Measurements from ENCODE around the gene IMPA2.
"Not testable (repeated sequence)": the region's sequence is repeated elsewhere in the genome, so short reads cannot be mapped to it uniquely, and the experiment has no call there.

Gene IMPA2

DNA sequence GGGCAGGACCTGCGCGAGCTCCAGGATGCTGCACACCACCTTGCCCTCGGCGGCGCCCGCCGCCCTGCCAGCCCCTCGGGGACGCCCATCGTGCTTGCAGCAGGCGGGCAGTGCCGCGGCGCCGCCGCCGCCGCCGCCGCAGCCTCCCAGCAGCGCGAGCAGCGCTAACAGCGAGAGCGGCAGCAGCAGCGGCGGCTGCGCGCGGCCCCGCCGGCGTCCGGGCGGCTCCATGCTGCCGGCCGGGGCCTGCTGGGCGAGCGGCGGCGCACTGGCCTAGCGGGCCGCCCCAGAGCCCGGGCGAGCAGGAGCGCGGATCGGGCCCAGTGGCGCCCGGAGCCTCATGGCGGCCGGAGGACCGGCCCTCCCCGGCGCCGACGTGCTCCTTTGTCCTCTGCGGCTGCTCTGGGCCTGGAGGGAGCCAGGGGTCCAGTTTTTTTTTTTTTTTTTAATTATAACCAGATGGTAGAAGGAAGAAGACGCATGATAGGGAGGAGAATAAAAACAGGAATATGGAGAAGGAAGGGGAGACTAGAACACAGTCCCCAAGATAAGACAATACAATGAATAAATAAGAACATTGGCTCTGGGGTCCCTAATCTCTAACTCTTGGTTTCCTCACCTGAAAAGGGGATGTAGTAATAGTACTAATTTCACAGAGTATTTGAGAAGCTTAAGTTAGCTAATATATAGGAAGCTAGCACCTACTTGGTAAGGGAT lies 95.3 kb downstream of the IMPA2 start:
- Histone ChIP-seq H3K9ac (ENCODE audit: low read depth, low read length, poor library complexity, severe bottlenecking) (no peak overlapping the region), H4K20me1 (ENCODE audit: insufficient read depth, low read length, poor library complexity, severe bottlenecking) (no peaks in the 10 kb centered on the region), H3K4me1 (ENCODE audit: insufficient read depth, low read length, poor library complexity, severe bottlenecking) (no peaks in the 10 kb centered on the region), H3K9me3 (ENCODE audit: insufficient read depth, low read depth, low read length) (no peaks in the 10 kb centered on the region), H3K4me3 (ENCODE audit: low read length, poor library complexity, severe bottlenecking) (no peak overlapping the region), H3K27me3 (ENCODE audit: insufficient read depth, low read length, poor library complexity, severe bottlenecking) (no peaks in the 10 kb centered on the region), H2AFZ (ENCODE audit: low read length) (no peak overlapping the region), H3K79me2 (ENCODE audit: insufficient read depth, low read length) (no peaks in the 10 kb centered on the region), H3F3A (ENCODE audit: low read depth) (no peaks in the 10 kb centered on the region), H3K9me2 (replicated peaks; ENCODE audit: low read depth, low read length) (no peaks in the 10 kb centered on the region), H3K4me2 (ENCODE audit: low read depth, low read length, poor library complexity, severe bottlenecking) (no peak overlapping the region), H3K36me3 (ENCODE audit: insufficient read depth, low read length) (no peaks in the 10 kb centered on the region)
- TF ChIP-seq CTCF (conservative IDR thresholded peaks at IDR 0.05; ENCODE audit: low read length): no peak
- TF ChIP-seq EZH2phosphoT487 (IDR thresholded peaks at IDR 0.05; ENCODE audit: borderline replicate concordance): no peak

- H3K4me2 ChIP-seq (ENCODE audit: low read depth, low read length, poor library complexity, severe bottlenecking); H3K4me3 ChIP-seq (ENCODE audit: low read length, poor library complexity, severe bottlenecking); H3K4me1 ChIP-seq (ENCODE audit: insufficient read depth, low read length, poor library complexity, severe bottlenecking); H3F3A ChIP-seq (ENCODE audit: low read depth); H3K9me3 ChIP-seq (ENCODE audit: insufficient read depth, low read depth, low read length); H3K27me3 ChIP-seq (ENCODE audit: insufficient read depth, low read length, poor library complexity, severe bottlenecking); H3K36me3 ChIP-seq (ENCODE audit: insufficient read depth, low read length); H2AFZ ChIP-seq (ENCODE audit: low read length); H3K9ac ChIP-seq (ENCODE audit: low read depth, low read length, poor library complexity, severe bottlenecking); H3K79me2 ChIP-seq (ENCODE audit: insufficient read depth, low read length); H4K20me1 ChIP-seq (ENCODE audit: insufficient read depth, low read length, poor library complexity, severe bottlenecking); H3K9me2 ChIP-seq (replicated peaks; ENCODE audit: low read depth, low read length): not testable (repeated sequence)
Measured at GRCh38 chr18:12077994-12078393, 96.7 kb downstream of the IMPA2 start.

DNA sequence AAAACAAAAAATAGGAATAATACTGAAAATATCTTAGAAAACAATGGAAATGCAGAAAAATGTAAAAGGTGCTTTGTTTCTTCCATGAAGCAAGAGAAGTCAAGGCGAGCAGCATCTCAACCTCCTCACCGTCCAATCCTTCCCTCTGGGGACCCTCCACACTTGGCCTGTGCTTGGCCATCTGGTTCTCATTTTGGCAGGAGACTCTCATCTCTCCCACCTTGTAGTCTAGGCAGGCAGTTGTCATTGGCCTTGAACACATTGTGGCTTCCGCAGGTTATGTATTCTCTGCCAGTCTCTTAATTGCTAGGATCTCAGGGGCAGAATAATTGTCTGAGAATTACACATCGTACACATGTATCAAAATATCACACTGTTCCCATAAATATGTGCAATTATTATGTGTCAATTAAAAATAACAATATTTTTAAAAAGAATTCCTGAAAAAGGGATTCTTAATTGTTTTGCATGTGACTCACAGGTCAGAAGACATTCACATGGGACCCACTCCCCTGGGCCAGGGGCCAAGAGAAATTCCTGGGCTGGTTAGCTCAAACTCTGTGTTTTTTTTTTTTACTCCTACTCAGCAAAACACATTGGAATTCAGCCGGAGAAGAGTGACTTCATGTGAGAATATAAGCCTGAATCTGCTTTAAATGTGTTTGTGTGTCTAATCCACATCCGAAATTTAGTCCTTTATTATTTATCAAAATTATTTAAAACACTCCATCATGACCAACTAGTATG lies 98.4 kb downstream of the IMPA2 start:
- H3K27me3 ChIP-seq (ENCODE audit: insufficient read depth, low read length, poor library complexity, severe bottlenecking): no peaks in the 10 kb centered on the region
- H3K4me3 ChIP-seq (ENCODE audit: low read length, poor library complexity, severe bottlenecking): no peak overlapping the region
- H4K20me1 ChIP-seq (ENCODE audit: insufficient read depth, low read length, poor library complexity, severe bottlenecking): no peaks in the 10 kb centered on the region
- no peaks in the 10 kb centered on the region for H3K36me3 ChIP-seq (ENCODE audit: insufficient read depth, low read length)
- H2AFZ ChIP-seq (ENCODE audit: low read length): no peak overlapping the region
- H3K9me3 ChIP-seq (ENCODE audit: insufficient read depth, low read depth, low read length): no peaks in the 10 kb centered on the region
- H3F3A ChIP-seq (ENCODE audit: low read depth): no peaks in the 10 kb centered on the region
- no peaks in the 10 kb centered on the region for H3K79me2 ChIP-seq (ENCODE audit: insufficient read depth, low read length)
- H3K9me2 ChIP-seq (replicated peaks; ENCODE audit: low read depth, low read length): no peaks in the 10 kb centered on the region
- no peak for TF ChIP-seq EZH2phosphoT487 (IDR thresholded peaks at IDR 0.05; ENCODE audit: borderline replicate concordance)
- no peak for TF ChIP-seq CTCF (conservative IDR thresholded peaks at IDR 0.05; ENCODE audit: low read length)
- H3K9ac ChIP-seq (ENCODE audit: low read depth, low read length, poor library complexity, severe bottlenecking): no peak overlapping the region
- H3K4me2 ChIP-seq (ENCODE audit: low read depth, low read length, poor library complexity, severe bottlenecking): no peak overlapping the region
- no peaks in the 10 kb centered on the region for H3K4me1 ChIP-seq (ENCODE audit: insufficient read depth, low read length, poor library complexity, severe bottlenecking)
